HL-60/S4 treated with retinoic acid at 250 ng/mL for 4 days and 3 days (cell line): ENCODE measurements around the gene ACOT11.
"Not testable (repeated sequence)": the region's sequence is repeated elsewhere in the genome, so short reads cannot be mapped to it uniquely, and the experiment has no call there.

ENCODE experiments used
- in situ Hi-C: fragments of 300-500 bp; cut with MboI; formaldehyde crosslinking; loops from 2 replicates; pipeline ENCODE4 v1.7.0; 2022; ENCODE audit warnings: low sequenced_read_pairs

The ACOT11 gene

GRCh38 chr1:54607821-54608565 is 60.0 kb downstream of the ACOT11 start:
- in situ Hi-C loops = no loop called here

DNA sequence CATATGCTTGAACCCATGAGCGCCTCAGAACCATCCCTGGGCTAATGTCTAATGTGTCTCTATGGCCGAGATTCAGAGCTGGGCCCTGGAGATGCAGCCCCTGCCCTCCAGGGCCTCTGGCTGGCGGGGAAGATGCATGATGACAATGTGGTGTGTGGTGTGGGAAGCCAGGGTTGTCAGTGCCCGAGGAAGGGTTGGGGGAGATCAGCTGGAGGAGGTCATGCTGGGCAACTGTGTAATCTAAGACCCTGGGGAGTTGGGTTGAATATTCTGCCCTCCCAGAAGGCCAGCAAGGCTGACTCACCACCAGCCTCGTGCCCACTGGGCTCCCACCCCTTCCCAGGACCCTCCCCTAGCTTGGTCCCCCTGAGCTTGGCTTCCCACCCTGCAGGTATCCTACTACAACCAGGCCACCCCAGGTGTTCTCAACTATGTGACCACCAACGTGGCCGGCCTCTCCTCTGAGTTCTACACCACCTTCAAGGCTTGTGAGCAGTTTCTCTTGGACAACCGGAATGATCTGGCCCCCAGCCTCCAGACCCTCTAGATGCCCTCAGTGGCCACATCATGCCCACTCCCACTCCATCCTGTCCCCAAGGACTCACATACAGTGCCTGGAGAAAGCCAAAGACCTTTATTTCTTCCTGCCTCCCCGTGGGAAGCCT is 60.7 kb downstream of the ACOT11 start:
- in situ Hi-C loops = no loop called here

DNA sequence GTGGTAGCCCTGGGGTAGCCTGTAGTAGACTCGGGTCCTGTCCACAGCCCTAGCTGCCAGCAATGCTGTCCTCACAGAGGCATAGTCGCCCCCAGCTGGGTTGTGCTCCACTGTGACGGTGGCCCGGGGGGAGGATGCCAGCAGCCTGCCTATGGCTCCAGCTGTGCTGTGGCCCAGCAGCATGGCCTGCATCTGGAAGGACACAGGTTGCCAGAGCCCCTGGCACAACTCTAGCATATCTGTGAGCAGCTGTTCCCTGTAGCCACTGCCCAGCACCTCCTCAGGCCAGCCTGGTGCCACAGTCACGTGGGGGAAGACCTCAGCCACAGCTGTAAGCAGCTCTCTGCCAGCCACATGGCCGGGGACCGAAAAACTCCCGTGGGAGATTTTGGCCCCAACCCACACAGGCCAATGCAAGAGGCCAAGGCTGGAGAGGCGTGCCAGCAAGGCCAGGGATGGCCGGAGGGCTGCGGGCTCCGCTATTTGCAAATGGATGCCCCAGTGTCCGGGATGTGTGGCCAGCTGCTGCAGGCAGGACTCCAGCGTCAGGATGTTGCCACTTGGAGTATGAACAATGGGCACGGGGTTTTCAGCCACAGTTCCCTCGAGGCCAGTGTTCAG is 61.4 kb downstream of the ACOT11 start:
- in situ Hi-C loops = no loop called here

- in situ Hi-C loops = no loop called here
Measured at GRCh38 chr1:54610048-54610447, 62.0 kb downstream of the ACOT11 start.

GRCh38 chr1:54610601-54611580 is 62.9 kb downstream of the ACOT11 start:
- in situ Hi-C loops = no loop called here

DNA sequence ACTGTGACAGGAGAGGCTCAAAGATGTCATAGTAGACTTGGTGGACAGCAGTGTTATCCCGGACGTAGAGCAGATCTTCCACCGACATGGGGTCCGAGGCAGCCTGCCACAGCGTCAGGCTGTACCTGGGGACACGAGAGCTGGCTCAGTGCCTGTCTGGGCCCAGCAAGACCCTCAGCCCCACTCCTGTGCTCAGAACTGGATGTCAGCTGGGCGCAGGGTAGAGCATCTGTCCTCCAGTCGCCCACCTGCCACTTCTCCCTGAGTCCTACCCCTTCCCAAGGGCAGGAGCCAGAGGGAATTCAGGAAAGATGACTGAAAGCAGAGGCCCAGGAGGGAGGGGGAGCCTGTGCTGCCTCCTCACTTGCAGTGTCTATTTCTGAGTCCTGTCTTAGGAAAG is 63.6 kb downstream of the ACOT11 start:
- in situ Hi-C loops = no loop called here

GRCh38 chr1:54614024-54614423 is 66.0 kb downstream of the ACOT11 start:
- in situ Hi-C loops = no loop called here

- in situ Hi-C loops = no loop called here
Measured at GRCh38 chr1:54614563-54614962, 66.5 kb downstream of the ACOT11 start.

GRCh38 chr1:54615531-54616279 is 67.7 kb downstream of the ACOT11 start:
- in situ Hi-C loops = no loop called here

GRCh38 chr1:54619749-54620148 is 71.7 kb downstream of the ACOT11 start:
- in situ Hi-C loops = no loop called here

- in situ Hi-C loops = no loop called here
Measured at GRCh38 chr1:54623216-54624007, 75.4 kb downstream of the ACOT11 start, which contains the start of gene FAM151A. Gene FAM151A (minus strand): TSS chr1:54623525. CDS start chr1:54623395, 130 bp downstream.

- in situ Hi-C loops = no loop called here
Measured at GRCh38 chr1:54624466-54625464, 76.7 kb downstream of the ACOT11 start.

DNA sequence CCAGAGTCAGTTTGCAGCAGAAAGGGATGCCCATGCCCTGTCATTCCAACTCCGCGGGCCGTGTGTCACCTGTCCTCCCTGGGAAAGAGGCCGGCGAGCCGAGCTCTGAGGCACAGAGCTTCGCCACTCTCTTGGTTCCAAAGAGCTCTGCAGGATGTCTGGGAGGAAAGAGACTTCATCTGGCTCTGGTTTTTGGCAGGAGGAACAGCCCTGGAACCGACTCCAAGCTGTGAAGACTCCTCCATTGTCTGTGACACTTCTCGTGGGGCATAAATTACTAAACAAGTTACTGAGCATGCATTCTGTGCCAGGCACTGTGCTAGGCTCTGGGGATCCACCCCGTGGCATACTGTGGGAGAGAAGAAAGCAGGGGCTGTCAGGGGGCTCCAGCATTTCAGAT is 79.2 kb downstream of the ACOT11 start:
- in situ Hi-C loops = no loop called here

DNA sequence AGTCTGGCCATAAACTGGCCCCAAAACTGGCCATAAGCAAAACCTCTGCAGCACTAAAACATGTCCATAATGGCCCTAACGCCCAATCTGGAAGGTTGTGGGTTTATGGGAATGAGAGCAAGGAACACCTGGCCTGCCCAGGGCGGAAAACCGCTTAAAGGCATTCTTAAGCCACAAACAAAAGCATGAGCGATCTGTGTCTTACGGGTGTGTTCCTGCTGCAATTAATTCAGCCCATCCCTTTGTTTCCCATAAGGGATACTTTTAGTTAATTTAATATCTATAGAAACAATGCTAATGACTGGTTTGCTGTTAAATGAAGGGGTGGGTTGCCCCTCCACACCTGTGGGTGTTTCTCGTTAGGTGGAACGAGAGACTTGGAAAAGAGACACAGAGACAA is 87.8 kb downstream of the ACOT11 start:
- in situ Hi-C loops = not testable (repeated sequence)

- in situ Hi-C loops = not testable (repeated sequence)
Measured at GRCh38 chr1:54636461-54637446, 88.7 kb downstream of the ACOT11 start.

- in situ Hi-C loops = no loop called here
Measured at GRCh38 chr1:54640361-54640760, 92.3 kb downstream of the ACOT11 start.
